ENCODE data around the gene SMC4. TPM values are rescaled to one million over a fixed set of nuclear protein-coding genes. Genes with fewer than 3 reads are reported as not detected.

SMC4 gene
- total and polyA plus RNA-seq, 10 of the 15 experiments (the other 5 are each of a cell fraction or from before 2014, with no cell fraction given) = 75.6 to 288 (median 136) TPM

- TF ChIP-seq MEF2A (IDR thresholded peaks at IDR 0.05; ENCODE audit: insufficient read depth, low read depth, low read length) (no peak), HDAC6 (IDR thresholded peaks at IDR 0.05; ENCODE audit: unreplicated experiment) (no peak), SREBF2 (IDR thresholded peaks at IDR 0.05; ENCODE audit: low read length) (no peak), EGR1 (IDR thresholded peaks at IDR 0.05; ENCODE audit: borderline replicate concordance in 1 of 2, low read depth in 2 of 2, low read length in 2 of 2) (no peak)
Measured at GRCh38 chr3:160437083-160437455, 37.6 kb downstream of the SMC4 start (continued).

DNA sequence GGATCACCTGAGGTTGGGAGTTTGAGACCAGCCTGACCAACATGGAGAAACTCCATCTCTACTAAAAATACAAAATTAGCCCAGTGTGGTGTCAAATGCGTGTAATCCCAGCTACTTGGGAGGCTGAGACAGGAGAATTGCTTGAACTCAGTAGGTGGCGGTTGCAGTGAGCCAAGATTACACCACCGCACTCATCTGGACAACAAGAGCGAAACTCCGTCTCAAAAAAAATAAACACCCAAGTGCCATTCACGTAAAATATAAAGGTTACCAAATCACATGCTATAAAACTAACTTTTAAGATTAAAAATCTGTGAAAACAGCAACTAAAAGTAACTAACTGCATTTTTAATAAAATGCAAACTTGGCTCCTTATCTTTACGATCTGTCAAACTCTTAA lies 41.2 kb downstream of the SMC4 start:
- Histone ChIP-seq H3K9me3 (replicated peaks; ENCODE audit: control insufficient read depth, insufficient read depth, low read length) (peaks cover 8% of the 10 kb centered on the region; the same call in 2 of the 3 replicates), H4K20me1 (ENCODE audit: control insufficient read depth, insufficient read depth) (no peaks in the 10 kb centered on the region), H3K9ac (ENCODE audit: control insufficient read depth, insufficient read depth, low read length) (no peak overlapping the region), H3K27me3 (replicated peaks in 1 of 2; ENCODE audit: control insufficient read depth in 2 of 2, insufficient read depth in 2 of 2, low read length in 1 of 2) (no peaks in the 10 kb centered on the region), H3K4me3 (no peak overlapping the region), H3K79me2 (ENCODE audit: control insufficient read depth, insufficient read depth, low read length) (peaks cover 76% of the 10 kb centered on the region), H3K4me2 (ENCODE audit: control insufficient read depth, insufficient read depth) (no peak overlapping the region), H3K27ac (ENCODE audit: control insufficient read depth, insufficient read depth) (no peak overlapping the region), H2AFZ (ENCODE audit: control insufficient read depth, low read depth, low read length) (no peak overlapping the region), H3K36me3 (ENCODE audit: control insufficient read depth in 2 of 2, insufficient read depth in 2 of 2, low read length in 1 of 2) (peaks cover 1 to 30% of the 10 kb centered on the region in 2 experiments; a peak in 3 of 4 replicates), H3K4me1 (ENCODE audit: control insufficient read depth, insufficient read depth, low read length) (peaks cover 3% of the 10 kb centered on the region; the same call in 1 of the 2 replicates)
- ChIA-PET SMC1A (ENCODE audit: uncharacterized antibody, unreplicated experiment) (interaction anchor here (0.6 to 2.0 kb wide), 3 partner anchors 8 to 71 kb away, joined by 3 to 4 read pairs (median 3); no protein-coding TSS in a partner anchor), CTCF (no interaction called here), RAD21 (ENCODE audit: unreplicated experiment) (interaction anchor here (1.0 to 1.5 kb wide), 2 partner anchors 9 to 11 kb away, joined by 3 to 4 read pairs; partner anchors contain the start of gene TRIM59), POLR2A (interaction anchor here (1.4 to 1.7 kb wide), 2 partner anchors 9 to 10 kb away, joined by 5 to 7 read pairs; partner anchors contain the start of gene TRIM59)
- TF ChIP-seq YY1 (IDR thresholded peaks at IDR 0.05; ENCODE audit: low read depth, low read length) = no peak
- TF ChIP-seq, protein P1, sequence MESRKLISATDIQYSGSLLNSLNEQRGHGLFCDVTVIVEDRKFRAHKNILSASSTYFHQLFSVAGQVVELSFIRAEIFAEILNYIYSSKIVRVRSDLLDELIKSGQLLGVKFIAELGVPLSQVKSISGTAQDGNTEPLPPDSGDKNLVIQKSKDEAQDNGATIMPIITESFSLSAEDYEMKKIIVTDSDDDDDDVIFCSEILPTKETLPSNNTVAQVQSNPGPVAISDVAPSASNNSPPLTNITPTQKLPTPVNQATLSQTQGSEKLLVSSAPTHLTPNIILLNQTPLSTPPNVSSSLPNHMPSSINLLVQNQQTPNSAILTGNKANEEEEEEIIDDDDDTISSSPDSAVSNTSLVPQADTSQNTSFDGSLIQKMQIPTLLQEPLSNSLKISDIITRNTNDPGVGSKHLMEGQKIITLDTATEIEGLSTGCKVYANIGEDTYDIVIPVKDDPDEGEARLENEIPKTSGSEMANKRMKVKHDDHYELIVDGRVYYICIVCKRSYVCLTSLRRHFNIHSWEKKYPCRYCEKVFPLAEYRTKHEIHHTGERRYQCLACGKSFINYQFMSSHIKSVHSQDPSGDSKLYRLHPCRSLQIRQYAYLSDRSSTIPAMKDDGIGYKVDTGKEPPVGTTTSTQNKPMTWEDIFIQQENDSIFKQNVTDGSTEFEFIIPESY (IDR thresholded peaks at IDR 0.05) = 0 out of 2 replicates have a peak, but pooled peaks have one; percentile 55
- in situ Hi-C loops (cut with MboI) = no loop called here
- no TSS peak for BruUV-seq (replicated peaks)
- DNase-seq (ENCODE audit: low read depth, low spot score) (no peak), FAIRE-seq (no peak), ATAC-seq (no peak)
- intact Hi-C loops (cut with micrococcal nuclease; ENCODE audit: unreplicated experiment) = no loop called here
- WGBS (ENCODE audit: insufficient coverage, insufficient replicate concordance, low lambda C conversion rate, missing lambda C conversion rate) = 98% methylated on average over 7 of the region's 7 CpGs

Measured in GM12878 (cell line).